GM21576 (cell line): ENCODE measurements around the gene TCEA2.

Experiments used
- ATAC-seq: cut with Tn5 transposase; IDR thresholded peaks from one replicate; pipeline ENCODE4 v1.9.1; 2021; ENCODE audit warnings: mild to moderate bottlenecking, moderate library complexity; ENCODE audit not compliant: unreplicated experiment

TCEA2 gene

DNA sequence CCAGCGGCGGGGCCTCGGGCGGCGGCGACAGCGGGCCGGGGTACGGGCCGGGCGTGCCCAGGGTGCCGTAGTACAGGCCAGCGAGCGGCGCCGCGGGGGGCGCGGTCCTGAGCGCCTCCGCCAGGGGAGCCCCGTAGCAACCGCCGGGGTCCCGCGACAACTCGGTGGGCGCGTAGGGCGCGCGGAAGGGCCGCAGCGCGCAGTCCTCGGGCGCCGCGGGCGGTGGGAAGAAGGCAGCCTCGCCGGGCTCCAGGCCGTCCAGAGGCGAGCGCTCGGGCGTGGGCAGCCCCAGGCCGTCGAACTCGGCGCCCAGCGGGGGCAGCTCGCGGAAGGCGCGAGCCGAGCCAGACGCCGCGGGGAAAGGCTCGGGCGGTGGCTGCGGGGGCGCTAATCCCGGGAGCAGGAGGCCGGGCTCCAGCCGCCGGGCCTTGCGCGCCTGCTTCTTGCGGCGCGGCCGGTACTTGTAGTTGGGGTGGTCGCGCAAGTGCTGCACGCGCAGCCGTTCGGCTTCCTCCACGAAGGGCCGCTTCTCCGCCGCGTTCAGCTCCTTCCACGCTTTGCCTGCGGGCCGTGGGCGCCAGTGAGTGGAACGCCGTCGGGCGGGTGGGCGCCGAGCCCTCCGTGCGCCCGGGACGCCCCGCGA is 14.5 kb upstream of the TCEA2 start:
- ATAC-seq = no peak

DNA sequence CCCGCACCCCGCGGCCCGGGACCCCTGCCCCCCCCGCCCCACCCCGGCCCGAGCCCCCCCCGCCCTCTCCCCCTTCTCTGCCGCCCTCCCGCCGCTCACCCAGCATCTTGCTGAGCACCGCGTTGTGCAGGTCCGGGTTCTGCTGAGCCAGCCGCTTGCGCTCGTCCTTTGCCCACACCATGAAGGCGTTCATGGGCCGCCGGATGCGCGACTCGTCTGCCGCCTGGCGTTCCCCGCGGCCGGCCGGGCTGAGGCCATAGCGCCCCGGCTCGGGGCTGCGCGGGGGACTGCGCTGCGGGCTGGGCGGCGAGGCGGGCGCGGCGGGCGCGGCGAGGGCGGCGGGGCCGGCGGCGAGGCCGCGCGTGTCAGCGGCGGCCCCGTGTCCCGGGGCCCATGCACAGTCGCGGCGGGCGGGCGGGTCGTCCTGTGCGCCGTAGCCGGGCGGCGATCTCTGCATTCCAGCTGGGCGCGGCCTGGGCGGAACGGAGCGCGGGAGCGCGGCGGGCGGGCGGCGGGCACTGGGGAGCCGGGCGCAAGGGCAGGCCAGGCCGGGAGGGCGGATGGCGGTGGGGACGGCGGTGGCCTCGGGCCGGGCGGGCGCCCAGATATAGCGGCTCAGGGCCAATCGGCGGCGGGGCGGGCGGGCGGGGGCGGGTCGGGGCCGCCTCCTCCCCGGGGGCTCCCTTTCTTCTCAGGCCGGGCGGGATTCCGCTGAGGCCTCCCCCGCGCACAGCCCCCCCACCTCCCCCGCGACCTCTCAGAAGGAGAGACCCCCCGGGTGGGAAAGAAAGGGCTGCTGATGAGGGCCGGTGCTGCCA is 13.7 kb upstream of the TCEA2 start, which contains the start of gene SOX18:
SOX18 (minus strand) TSS at position 580 of the 818 bp plus-strand sequence; CDS start at position 457, 123 bp downstream.
- no peak for ATAC-seq

DNA sequence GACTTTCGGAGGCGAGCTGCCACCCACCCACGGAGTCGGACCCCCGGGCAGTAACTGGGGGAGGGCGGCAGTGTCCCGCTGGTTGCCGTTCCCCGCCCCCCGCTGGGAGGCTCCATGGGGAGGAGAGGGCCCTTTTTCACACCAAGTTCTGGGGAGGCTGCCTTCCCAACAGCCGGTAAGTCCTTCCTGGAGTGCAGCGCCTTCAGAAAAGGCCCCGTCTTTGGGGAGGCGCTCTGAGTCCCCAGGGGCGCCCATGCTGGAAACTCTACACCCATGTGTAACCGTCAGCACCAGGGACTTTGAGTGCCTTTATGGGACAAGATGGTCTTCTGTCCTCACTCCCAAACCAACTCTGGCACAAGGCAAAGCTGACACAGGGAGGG is 13.1 kb upstream of the TCEA2 start:
- ATAC-seq = no peak

DNA sequence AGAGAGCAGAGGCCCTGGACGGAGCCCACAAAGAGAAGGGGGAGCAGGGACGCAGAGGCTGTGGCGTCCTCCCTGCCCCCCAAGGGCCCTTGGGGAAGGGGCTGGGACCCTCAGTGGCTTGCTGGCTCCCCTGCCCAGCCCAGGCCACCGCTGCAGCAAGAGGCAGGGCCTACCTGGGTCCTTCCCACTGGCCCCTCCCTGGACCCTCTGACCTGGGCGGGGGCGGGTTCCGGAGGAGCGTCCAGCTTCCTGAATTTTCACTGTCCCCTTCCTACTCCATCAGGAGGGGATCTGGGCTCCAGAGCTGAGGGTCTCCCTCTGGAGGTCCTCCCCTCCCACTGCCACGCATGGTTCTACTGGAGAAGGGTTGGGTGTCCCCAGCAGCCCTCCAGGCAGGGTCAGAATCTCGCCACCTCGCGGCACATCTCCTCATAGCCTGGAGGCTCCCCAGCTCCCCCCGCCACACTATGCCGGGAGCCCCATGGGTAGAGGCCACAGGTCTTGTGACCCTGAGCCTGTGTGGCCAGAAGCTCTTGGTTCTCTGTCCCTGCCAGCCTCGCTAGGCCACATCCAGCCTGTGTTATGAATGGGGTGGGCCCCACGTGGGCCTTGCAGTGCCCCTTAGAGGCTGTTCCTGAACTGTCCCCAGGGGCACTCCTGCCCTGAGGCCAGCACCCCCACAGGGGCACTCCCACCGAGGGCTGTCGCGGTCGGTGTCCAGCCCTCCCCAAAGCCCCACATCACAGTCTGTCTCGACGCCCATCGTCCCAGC is 12.6 kb upstream of the TCEA2 start:
- ATAC-seq = no peak

DNA sequence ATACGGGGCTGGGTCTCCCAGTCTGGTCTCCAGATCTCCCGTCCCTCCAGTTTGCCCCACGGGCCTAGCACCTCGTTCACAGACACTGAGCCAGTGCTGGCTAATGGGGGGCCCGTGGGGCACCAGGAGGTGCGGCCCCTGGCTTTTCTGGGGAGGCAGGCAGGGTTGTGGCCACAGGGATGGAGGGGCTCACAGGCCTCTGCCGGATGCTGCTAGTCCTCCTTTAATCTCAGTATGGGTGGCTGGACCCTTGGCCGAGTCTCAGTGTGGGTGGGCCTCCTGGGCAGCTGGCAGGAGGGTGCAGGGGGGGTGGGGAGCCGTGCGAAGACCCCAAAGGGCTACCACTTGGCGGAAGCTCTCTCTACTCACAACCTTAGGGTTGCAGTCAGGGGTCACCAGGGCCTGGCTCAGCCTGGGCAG is 12.0 kb upstream of the TCEA2 start:
- ATAC-seq = no peak

DNA sequence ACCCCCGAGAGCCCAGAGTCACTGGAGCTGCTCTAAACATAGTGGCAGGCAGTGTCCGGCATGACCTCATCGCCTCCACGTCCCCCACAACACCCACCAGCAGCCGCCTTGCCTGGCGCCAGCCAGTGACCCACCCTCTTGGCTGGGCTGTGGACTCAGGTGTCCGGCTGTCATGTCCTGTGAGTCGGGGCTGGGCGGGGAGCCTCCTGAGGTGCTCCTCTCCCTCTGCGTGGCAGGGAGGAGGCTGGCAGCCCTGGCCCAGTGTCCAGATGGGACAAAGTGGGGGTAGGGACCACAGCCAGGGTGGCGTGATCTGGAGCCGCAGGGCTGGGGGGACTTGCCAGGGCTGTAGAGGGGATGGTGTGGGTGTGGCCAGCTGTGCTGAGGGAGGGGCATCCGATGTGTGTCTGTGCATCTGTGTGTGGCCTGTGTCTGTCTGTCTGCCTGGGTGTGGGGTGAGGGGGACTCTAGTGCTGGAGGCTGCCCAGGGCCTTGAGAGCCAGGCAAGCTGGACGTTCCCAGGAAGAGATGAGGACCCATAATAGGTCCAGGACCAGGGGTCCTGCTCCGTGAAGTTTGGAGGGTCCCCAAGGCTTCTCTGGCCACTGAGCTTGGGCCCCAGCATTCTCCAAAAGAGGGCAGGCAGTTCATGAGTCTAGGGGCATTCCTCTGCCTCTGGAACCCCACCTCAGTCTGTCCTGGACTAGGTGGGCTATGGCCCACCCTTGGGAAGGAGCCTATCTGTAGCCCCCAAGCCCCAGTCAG is 11.3 kb upstream of the TCEA2 start:
- no peak for ATAC-seq

DNA sequence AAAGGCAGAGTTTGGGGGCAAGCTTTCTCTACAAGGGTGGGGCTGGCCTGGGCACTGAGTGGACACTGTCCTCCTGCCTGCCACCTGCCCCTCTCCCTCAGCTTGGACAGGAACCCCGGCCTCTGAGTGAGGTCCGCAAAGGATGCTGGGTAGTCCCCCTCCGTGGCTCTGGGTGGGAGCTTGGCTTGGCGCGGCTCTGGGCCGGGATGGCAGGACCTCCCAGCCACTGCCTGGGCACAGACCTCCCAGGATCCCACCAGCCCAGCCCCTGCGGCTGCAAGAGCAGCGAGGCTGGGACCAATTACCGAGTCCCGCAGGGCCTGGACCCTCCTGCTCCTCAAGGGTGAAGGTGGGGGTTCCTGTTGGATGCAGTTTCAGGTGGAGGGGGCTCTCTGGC is 10.7 kb upstream of the TCEA2 start:
- no peak for ATAC-seq

DNA sequence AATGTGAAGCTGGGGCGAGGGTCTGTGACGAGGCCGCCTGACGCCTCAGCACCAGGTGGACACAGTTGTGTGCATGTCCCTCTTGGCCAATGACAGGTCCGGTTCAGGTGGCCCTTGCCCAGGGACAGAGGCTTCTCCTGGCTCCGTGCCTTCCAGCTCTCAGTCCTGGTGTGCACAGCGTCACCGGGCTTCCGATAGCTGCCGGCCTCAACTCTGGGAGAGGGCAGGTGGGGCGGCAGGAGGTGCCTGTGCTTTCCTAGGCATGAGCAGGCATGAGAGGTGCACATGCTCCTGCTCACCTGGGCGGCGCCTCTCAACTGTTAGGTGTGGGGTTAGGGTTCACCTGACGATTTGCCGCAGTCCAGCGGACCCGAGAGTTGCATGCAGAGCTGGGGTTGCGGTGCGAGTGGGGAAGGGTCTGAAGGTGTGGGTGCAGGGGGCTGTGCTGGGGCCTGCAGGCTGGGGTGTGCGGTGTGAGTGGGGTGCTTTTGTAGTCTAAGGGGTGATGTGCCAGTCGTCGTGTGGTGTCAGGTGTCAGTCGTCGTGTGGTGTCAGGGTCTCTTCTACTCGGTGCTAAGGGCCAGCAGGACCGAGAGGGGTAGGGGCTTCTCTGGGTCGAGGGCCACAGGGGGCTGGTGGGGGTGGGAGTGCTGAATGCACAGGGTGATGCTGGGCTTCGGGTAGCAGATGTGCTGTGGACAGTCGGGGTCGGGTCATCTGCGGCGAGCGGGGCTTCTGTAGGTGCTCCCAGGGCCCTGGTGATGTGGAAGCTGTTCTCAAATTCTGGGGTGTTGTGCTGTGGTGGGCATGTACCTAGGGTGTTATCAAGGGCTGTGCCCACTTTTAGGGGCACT is 9.8 kb upstream of the TCEA2 start:
- no peak for ATAC-seq

DNA sequence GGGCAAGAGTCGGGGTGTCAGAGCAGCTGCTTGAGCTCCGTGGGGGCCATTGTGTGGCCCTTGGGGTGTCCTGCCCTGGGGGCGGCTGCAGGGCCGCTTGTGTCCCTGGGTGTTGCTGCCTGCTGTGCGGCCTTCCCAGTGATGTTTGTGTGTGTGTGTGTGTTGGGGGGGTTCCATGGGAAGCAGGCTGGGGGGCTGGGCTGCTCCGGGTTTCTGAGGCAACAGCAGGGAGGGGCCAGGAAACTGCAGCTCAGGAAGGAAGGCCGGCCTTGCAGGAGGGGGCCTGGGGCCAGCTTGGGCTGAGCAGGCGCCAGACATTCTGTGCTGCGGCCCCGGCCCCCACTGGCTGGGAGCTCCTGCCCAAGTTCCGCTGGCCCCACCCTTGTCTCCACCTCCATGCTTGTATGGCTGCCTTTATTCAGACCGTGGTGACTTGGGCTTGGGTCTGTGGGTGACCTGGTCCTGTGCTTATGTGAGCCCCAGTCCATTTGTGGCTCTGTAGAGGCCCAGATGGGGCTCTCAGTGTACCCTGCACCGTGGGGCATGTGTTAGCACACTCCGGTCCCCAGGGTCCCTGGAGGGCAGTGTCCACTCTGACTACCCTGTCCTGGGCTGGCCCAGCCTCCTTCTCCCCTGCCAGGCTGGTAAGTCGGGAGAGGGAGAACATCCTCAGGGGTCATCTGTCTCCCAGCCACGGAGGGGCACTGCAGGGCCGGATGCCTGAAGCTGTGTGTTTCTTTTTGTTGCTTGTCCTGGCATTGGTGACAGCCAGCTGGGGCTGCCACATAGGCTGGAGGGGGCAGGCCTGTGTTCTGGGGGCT is 8.9 kb upstream of the TCEA2 start:
- ATAC-seq = no peak

DNA sequence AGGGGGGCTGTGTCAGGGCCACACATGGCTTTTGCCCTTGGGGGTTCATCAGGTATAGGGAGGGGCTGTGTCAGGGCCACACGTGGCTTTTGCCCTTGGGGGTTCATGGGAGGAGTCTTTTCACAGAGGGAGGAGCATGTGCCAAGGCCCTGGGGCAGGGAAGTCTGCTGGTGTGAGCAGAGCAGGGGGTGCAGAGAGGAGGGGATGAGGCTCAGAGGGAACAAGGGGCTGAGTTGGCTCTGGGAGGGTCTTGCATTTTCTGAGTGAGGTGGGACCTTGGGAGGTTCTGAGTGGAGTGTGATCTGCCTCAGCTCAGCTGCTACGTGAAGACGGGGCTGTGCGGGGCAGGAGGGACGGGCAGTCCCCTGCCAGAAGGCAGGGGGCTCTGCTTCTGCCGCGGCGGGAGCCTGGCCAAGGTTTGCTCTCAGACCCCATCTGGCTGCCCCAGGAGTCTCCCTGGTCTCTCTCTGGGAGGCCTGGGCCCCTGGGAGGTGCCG is 7.6 kb upstream of the TCEA2 start:
- no peak for ATAC-seq

DNA sequence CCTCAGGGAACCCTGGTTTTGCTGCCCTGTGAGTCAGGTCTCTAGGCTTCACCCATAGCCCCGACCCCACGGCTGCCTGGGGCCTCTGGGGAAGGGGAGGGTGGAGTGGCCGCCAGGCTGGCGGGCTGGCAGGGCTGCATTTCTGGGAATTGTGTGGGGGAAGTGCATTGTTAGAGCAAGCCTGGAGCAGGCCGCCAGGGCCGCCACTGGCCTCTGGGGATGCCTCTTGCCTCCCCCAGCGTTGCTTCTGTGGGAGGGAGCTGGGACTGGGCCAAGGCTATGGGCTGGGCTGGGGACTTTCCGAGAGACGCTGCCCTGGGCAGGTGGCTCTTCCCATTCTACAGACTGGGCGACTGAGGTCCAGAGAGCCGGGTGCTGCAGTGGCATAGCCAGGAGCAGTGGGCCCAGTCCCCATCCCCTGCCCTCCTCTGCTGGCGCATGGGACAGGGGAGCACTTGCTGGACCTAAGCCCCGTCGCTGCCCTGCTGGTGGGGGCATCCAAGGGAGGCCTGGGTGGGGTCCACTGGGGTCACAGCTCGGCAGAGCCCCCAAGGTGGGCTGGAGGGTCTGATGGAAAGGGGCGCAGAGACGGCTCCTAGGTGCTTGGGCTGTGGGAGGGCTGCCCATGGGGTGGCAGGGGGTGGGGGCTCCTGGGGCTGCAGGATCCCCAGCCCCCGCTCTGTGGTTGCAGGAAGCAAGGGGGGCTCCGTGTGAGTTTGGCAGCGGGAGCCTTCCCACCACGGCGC is 6.9 kb upstream of the TCEA2 start:
- no peak for ATAC-seq

DNA sequence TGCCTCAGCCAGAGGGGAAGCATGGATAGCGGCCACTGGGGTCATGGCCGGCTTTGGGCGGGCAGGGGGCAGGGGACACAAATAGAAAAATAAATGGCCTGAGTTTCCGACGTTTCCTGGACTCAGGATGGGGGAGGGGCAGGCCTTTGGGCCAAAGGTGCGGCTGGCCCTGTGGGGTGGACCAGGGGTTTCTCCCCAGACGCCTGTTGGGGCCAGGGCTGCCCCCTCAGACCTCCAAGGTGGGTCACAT is 6.4 kb upstream of the TCEA2 start:
- ATAC-seq = no peak

DNA sequence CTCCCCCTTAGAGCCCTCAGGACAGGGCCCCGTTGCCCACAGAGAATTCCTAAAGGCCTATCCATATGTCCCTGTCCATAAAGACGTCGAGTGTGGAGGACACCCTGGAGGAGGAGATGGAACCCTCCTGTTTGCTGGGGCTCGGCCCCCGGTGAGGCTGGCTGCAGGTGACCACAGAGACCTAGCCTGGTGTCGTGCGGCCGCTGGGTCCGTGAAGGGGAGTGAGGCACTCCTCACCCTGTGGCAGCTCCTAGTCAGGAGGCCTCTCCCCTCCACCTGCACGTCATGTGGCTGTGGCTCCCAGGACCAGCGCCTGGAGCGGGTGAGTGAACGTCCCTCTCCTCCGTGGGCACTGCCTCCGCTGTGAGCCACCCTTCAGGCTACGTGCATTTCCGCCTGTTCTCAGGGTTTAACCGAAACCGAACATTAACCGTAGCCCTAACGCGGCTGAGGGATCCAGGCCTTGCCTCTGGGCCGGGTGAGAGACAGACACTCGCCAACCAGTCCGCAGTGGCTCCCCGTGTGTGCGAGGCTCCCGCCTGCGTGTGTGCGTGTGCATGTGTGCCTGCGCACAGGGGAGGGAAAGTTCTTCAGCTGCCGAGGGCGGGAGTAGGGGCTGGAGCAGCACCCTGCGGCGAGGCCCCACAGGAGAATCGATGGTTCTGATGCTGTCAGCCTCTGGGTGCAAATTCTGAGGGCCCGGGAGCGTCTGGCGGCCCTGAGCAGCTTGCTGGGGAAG is 5.9 kb upstream of the TCEA2 start:
- no peak for ATAC-seq

DNA sequence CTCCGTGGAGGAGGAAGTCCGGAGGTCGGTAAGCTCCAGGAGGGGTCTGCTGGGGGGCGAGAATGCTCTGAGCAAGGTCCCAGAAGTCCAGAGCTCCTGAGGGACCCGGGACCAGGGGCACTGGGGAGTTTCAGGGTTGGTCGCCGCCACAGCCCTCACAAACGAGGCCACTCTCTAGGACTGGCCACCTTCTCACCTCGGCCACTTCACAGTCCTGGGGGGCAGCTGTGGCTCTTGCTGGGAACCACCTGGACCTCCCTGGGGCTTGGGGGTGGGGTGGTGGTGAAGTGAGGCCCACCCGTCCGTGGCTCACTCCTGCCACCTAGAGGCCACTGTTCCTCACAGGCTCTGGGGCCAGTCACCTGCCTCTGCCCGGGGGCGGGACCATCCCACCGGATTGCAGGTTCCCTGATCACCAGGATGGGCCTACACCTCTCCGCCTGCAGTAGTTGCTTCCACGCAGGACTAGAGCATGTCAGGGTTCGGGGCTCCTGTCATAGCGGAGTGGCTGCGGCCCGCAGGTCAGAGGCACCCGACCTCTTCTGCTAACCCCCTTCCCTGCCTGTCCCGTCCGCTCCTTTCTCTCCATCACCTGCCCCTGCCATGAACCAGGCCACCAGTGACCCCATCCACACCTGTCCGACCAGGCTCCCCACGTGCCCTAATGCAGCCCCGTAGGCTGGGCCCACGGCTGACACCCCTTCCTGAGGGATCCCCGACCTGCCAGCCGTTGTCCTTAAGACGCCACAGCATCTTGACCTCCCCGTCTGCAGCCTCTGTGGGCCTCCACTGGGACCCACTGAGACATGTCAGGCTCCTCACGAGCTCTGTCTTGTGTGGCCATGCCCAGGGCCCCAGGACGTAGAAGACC is 5.1 kb upstream of the TCEA2 start:
- ATAC-seq = no peak

DNA sequence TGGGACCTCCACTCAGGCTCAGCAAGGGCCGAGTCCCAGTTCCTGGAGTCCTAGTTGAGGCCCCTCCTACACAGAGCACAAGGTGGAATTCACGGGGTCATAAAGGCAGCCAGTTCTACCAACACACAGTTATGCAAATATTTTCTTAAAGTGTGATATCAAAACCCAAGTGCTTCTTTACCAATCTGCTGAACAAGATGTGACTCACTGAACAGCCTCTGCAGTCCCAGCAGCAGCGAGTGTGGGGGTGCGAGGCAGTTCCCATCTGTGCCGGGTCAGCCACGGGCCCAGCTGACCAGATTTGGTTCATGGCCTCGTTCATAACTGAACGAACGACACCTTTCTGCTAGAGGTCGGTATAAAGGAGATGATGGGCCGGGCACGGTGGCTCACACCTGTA is 4.5 kb upstream of the TCEA2 start:
- no peak for ATAC-seq

DNA sequence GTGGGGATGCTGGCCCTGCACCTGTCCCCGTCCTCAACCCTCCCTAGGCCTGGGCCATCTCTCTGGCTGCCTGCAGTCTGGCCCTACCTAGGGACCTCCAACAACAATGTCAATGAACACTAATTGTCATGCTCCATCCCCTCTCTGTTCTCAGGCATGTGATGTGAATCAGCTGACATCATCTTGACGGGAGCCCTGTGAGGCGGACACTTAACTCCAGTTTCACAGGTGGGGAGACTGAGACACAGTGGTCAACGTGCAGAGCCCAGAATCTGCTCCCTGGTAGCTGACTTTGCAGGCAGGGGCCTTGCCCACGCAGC is 762 bp upstream of the TCEA2 start:
- no peak for ATAC-seq
